Trophoblast cell (in vitro differentiated cells and primary cell): ENCODE data around the gene COL4A2.

Experiments
- DNase-seq, 2 donors: peaks; one replicate each; pipeline ENCODE4 v3.0.0-alpha.2; 2016
- H2AFZ ChIP-seq: 2 replicates; pipeline ENCODE4 v1.6.1; 2013; ENCODE audit warnings: low read length, moderate library complexity, mild to moderate bottlenecking; ENCODE audit not compliant: insufficient read depth, poor library complexity
- H2AK5ac ChIP-seq: 2 replicates; pipeline ENCODE4 v1.6.1; 2013; ENCODE audit warnings: mild to moderate bottlenecking, low read length
- H2BK120ac ChIP-seq: 2 replicates; pipeline ENCODE4 v1.6.1; 2013; ENCODE audit warnings: low read length, mild to moderate bottlenecking, moderate library complexity; ENCODE audit not compliant: insufficient read depth, poor library complexity
- H2BK12ac ChIP-seq: 2 replicates; pipeline ENCODE4 v1.6.1; 2013; ENCODE audit warnings: mild to moderate bottlenecking, low read length, moderate library complexity
- H2BK5ac ChIP-seq: 2 replicates; pipeline ENCODE4 v1.6.1; 2013; ENCODE audit warnings: low read length, low read depth, moderate library complexity, mild to moderate bottlenecking; ENCODE audit not compliant: poor library complexity
- H3K14ac ChIP-seq: 2 replicates; pipeline ENCODE4 v1.6.1; 2013; ENCODE audit warnings: mild to moderate bottlenecking, low read length
- H3K18ac ChIP-seq: 2 replicates; pipeline ENCODE4 v1.6.1; 2013; ENCODE audit warnings: mild to moderate bottlenecking, low read length
- H3K23ac ChIP-seq: 2 replicates; pipeline ENCODE4 v1.6.1; 2013; ENCODE audit warnings: low read length
- H3K27ac ChIP-seq: 2 replicates; pipeline ENCODE4 v1.5.1; 2013; ENCODE audit warnings: low read depth, mild to moderate bottlenecking, inconsistent platforms, low read length, moderate library complexity
- H3K27me3 ChIP-seq: 2 replicates; pipeline ENCODE4 v1.6.1; 2013; ENCODE audit warnings: inconsistent platforms, mild to moderate bottlenecking, low read length, moderate library complexity; ENCODE audit not compliant: insufficient read depth
- H3K36me3 ChIP-seq, 2 experiments: 1 replicate in 1 of 2; 2 replicates in 1 of 2; pipeline ENCODE4 v1.6.1; 2013; ENCODE audit warnings: low read length in 2 of 2, mild to moderate bottlenecking in 2 of 2, moderate library complexity in 1 of 2; ENCODE audit not compliant: insufficient read depth in 2 of 2, control insufficient read depth in 1 of 2
- H3K4ac ChIP-seq: 2 replicates; pipeline ENCODE4 v1.6.1; 2013; ENCODE audit warnings: low read depth, mild to moderate bottlenecking, low read length, moderate library complexity
- H3K4me1 ChIP-seq, 2 experiments: 1 replicate in 1 of 2; 2 replicates in 1 of 2; pipeline ENCODE4 v1.6.1; 2013; ENCODE audit warnings: low read length in 2 of 2, mild to moderate bottlenecking in 2 of 2, moderate library complexity in 1 of 2; ENCODE audit not compliant: insufficient read depth in 2 of 2, control insufficient read depth in 1 of 2
- H3K4me2 ChIP-seq: 2 replicates; pipeline ENCODE4 v1.6.1; 2013; ENCODE audit warnings: inconsistent platforms, mild to moderate bottlenecking, low read length, moderate library complexity
- H3K4me3 ChIP-seq: 2 replicates; pipeline ENCODE4 v1.5.1; 2013; ENCODE audit warnings: mild to moderate bottlenecking, low read depth, low read length, inconsistent platforms
- H3K79me1 ChIP-seq: one replicate; pipeline ENCODE4 v1.6.1; 2013; ENCODE audit warnings: low read length
- H3K79me2 ChIP-seq: 2 replicates; pipeline ENCODE4 v1.6.1; 2013; ENCODE audit warnings: low read length, mild to moderate bottlenecking; ENCODE audit not compliant: control insufficient read depth, insufficient read depth, poor library complexity
- H3K9ac ChIP-seq: 2 replicates; pipeline ENCODE4 v1.6.1; 2013; ENCODE audit warnings: mild to moderate bottlenecking, low read length
- H3K9me3 ChIP-seq: 2 replicates; pipeline ENCODE4 v1.6.1; 2013; ENCODE audit warnings: low read depth, mild to moderate bottlenecking, control low read depth, inconsistent platforms, low read length; ENCODE audit not compliant: insufficient read depth
- H4K12ac ChIP-seq: 2 replicates; pipeline ENCODE4 v1.6.1; 2013; ENCODE audit warnings: low read depth, mild to moderate bottlenecking, low read length, moderate library complexity
- H4K8ac ChIP-seq: 2 replicates; pipeline ENCODE4 v1.6.1; 2013; ENCODE audit warnings: low read depth, mild to moderate bottlenecking, low read length, moderate library complexity
- H4K91ac ChIP-seq: one replicate; pipeline ENCODE4 v1.6.1; 2013; ENCODE audit warnings: low read depth, mild to moderate bottlenecking, low read length, moderate library complexity
- WGBS: extraction: QIAGEN DNeasy Blood & Tissue Kit; methylation state at CpG from one replicate; pipeline ENCODE4 v1.1.7; 2013; ENCODE audit warnings: missing lambda C conversion rate; ENCODE audit not compliant: insufficient read length, insufficient coverage; ENCODE audit errors: extremely low coverage; 5-methylcytosine and 5-hydroxymethylcytosine counted together

The COL4A2 gene

DNA sequence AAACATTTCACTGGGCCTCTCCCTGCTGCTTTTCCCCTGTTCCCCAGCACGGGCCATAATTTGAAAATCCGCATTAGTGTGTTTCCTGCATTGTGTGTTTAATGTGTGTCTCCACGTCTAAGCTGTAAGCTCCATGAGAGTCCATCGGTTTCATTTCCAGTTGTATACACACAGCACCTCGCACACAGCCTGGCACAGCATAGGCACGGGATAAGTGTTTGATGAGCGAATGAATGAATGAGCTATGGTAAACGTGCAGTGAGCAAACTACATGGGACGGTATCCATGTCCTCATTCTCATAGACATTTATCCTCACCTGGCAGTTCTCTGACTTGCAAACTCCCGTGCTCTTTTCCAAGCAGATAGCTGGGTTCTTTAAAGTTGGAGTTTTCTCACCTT, 148.4 kb downstream of the COL4A2 start:
- DNase-seq, result no peak
- H3K18ac ChIP-seq, result no peak overlapping the region
- H3K4me1 ChIP-seq, result peaks cover 0 to 2% of the 10 kb centered on the region in 2 experiments
- no peak overlapping the region for H4K12ac ChIP-seq
- no peak overlapping the region for H3K14ac ChIP-seq
- no peak overlapping the region for H3K9ac ChIP-seq
- peaks cover 3% of the 10 kb centered on the region for H3K9me3 ChIP-seq
- H3K27ac ChIP-seq, result no peak overlapping the region
- H3K4me2 ChIP-seq, result no peak overlapping the region
- H3K36me3 ChIP-seq, result peaks cover 44 to 58% of the 10 kb centered on the region in 2 experiments
- H3K4ac ChIP-seq, result no peak overlapping the region
- no peak overlapping the region for H2BK12ac ChIP-seq
- H2AK5ac ChIP-seq, result no peak overlapping the region
- no peaks in the 10 kb centered on the region for H3K27me3 ChIP-seq
- no peak overlapping the region for H2BK5ac ChIP-seq
- no peaks in the 10 kb centered on the region for H3K79me1 ChIP-seq
- H3K23ac ChIP-seq, result no peak overlapping the region
- no peak overlapping the region for H4K91ac ChIP-seq
- H2AFZ ChIP-seq, result no peak overlapping the region
- no peaks in the 10 kb centered on the region for H3K79me2 ChIP-seq
- no peak overlapping the region for H2BK120ac ChIP-seq
- H3K4me3 ChIP-seq, result no peak overlapping the region
- H4K8ac ChIP-seq, result no peak overlapping the region
- WGBS, result no CpG with 5 or more reads among the region's 10 CpGs

DNA sequence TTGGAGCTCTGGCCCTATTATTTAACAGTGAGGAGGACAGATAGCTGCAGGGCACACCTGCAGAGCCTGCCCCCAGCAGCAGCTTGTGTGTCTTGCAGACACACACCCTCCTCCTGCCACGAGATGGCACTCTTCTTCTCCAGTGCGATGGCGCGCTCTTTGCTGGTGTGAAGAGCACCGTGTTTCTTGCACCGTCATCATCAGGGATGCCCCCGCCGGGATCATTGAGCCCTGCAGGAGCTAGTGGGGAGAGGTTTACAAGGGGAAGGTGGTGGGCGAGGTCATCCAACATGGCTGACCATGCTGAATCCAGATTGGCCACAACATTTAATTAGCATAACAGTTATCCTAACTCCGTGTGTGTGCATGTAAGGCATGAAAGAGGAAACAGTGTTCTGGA, 148.9 kb downstream of the COL4A2 start:
- Histone ChIP-seq H2BK12ac (no peak overlapping the region), H4K8ac (no peak overlapping the region), H2BK120ac (no peak overlapping the region), H3K9ac (no peak overlapping the region), H3K79me2 (no peaks in the 10 kb centered on the region), H2BK5ac (no peak overlapping the region), H3K4me3 (no peak overlapping the region), H3K18ac (no peak overlapping the region), H2AK5ac (no peak overlapping the region), H2AFZ (no peak overlapping the region), H3K9me3 (peaks cover 2% of the 10 kb centered on the region), H3K4me2 (no peak overlapping the region), H3K27ac (no peak overlapping the region), H4K12ac (no peak overlapping the region), H3K27me3 (no peaks in the 10 kb centered on the region), H4K91ac (no peak overlapping the region), H3K4ac (no peak overlapping the region), H3K14ac (no peak overlapping the region), H3K23ac (no peak overlapping the region), H3K36me3 (peaks cover 41 to 55% of the 10 kb centered on the region in 2 experiments), H3K4me1 (peaks cover 0 to 2% of the 10 kb centered on the region in 2 experiments), H3K79me1 (no peaks in the 10 kb centered on the region)
- DNase-seq, result peak; percentile 78 to 84
- no CpG with 5 or more reads among the region's 10 CpGs for WGBS

DNA sequence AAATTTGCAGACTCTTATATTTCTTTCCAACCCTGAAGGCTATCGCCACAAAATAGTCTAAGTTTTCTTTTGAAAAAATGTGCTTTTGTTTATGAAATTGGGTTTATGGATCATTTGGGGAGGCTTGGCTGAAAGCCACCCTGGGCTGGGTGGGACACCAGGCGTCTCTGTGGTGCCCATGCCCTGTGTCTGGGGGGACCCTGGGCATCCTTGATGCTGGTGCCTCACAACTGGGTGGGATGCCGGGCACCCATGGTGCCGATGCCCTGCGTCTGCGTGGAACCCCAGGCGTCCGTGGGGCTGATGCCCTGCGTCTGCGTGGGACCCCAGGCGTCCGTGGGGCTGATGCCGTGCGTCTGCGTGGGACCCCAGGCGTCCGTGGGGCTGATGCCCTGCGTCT, 149.5 kb downstream of the COL4A2 start:
- no peak overlapping the region for H2BK12ac ChIP-seq
- H3K9me3 ChIP-seq, result peaks cover 2% of the 10 kb centered on the region
- H3K18ac ChIP-seq, result no peak overlapping the region
- WGBS, result no CpG with 5 or more reads among the region's 18 CpGs
- H3K4me1 ChIP-seq, result peaks cover 0 to 2% of the 10 kb centered on the region in 2 experiments
- no peak overlapping the region for H3K4me2 ChIP-seq
- peaks cover 44 to 55% of the 10 kb centered on the region in 2 experiments for H3K36me3 ChIP-seq
- no peaks in the 10 kb centered on the region for H3K79me2 ChIP-seq
- H3K79me1 ChIP-seq, result no peaks in the 10 kb centered on the region
- no peak overlapping the region for H3K4ac ChIP-seq
- H2AFZ ChIP-seq, result no peak overlapping the region
- no peak overlapping the region for H3K27ac ChIP-seq
- H2BK120ac ChIP-seq, result no peak overlapping the region
- no peak overlapping the region for H3K4me3 ChIP-seq
- no peak overlapping the region for H2AK5ac ChIP-seq
- H4K8ac ChIP-seq, result no peak overlapping the region
- H4K12ac ChIP-seq, result no peak overlapping the region
- H3K27me3 ChIP-seq, result no peaks in the 10 kb centered on the region
- H2BK5ac ChIP-seq, result no peak overlapping the region
- no peak overlapping the region for H3K23ac ChIP-seq
- no peak for DNase-seq
- no peak overlapping the region for H3K9ac ChIP-seq
- H3K14ac ChIP-seq, result no peak overlapping the region
- H4K91ac ChIP-seq, result no peak overlapping the region

DNA sequence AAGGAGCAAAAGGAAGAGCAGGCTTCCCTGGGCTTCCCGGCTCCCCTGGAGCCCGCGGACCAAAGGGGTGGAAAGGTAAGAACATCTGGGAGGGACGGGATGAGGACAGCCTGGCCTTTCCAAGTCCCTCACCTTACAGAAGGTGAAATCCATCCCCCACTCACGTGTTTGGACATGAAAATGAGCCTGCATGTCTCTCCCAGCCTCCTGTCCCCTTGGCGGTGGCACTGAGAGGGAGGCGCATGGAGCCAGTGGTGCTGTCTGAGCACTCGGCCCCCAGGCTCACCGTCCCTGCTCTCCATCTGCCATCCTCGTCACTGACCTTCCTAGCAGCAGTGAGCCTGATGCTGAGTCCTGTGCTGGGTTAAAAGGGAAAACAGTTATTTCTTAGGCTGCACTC, 150.3 kb downstream of the COL4A2 start:
- no peak overlapping the region for H3K18ac ChIP-seq
- no peak overlapping the region for H3K4me2 ChIP-seq
- no peak overlapping the region for H3K4me3 ChIP-seq
- no peak overlapping the region for H3K9ac ChIP-seq
- H2BK120ac ChIP-seq, result no peak overlapping the region
- H3K36me3 ChIP-seq, result peaks cover 52 to 62% of the 10 kb centered on the region in 2 experiments
- H2BK5ac ChIP-seq, result no peak overlapping the region
- H3K14ac ChIP-seq, result no peak overlapping the region
- H4K8ac ChIP-seq, result no peak overlapping the region
- H4K12ac ChIP-seq, result no peak overlapping the region
- H3K4ac ChIP-seq, result no peak overlapping the region
- H3K4me1 ChIP-seq, result peaks cover 0 to 2% of the 10 kb centered on the region in 2 experiments
- H4K91ac ChIP-seq, result no peak overlapping the region
- H2AK5ac ChIP-seq, result no peak overlapping the region
- peaks cover 2% of the 10 kb centered on the region for H3K9me3 ChIP-seq
- no CpG with 5 or more reads among the region's 10 CpGs for WGBS
- no peaks in the 10 kb centered on the region for H3K79me1 ChIP-seq
- DNase-seq, result no peak
- H3K27me3 ChIP-seq, result no peaks in the 10 kb centered on the region
- H3K27ac ChIP-seq, result no peak overlapping the region
- H3K23ac ChIP-seq, result no peak overlapping the region
- no peaks in the 10 kb centered on the region for H3K79me2 ChIP-seq
- H2BK12ac ChIP-seq, result no peak overlapping the region
- no peak overlapping the region for H2AFZ ChIP-seq
